CD14-positive monocyte (primary cell): Measurements from ENCODE around the gene SLC12A8. TPM values are rescaled to one million over a fixed set of nuclear protein-coding genes. Genes with fewer than 3 reads are reported as not detected.

ENCODE experiments used
- DNase-seq, 3 donors: peaks; one replicate each; pipeline ENCODE4 v3.0.0-alpha.2; 2011 to 2022
- H2AFZ ChIP-seq: 2 replicates; pipeline ENCODE4 v1.6.0; 2012; ENCODE audit warnings: mild to moderate bottlenecking, low read depth, low read length, inconsistent platforms; ENCODE audit not compliant: insufficient read depth, poor library complexity, severe bottlenecking
- H3K27ac ChIP-seq, 2 donors: 1 replicate in 1 of 2; 2 replicates in 1 of 2; pipeline ENCODE4 v1.5.1; 2012 to 2013; ENCODE audit warnings: low read length in 2 of 2, control low read depth in 1 of 2, inconsistent platforms in 1 of 2, low read depth in 1 of 2, mild to moderate bottlenecking in 1 of 2
- H3K27me3 ChIP-seq, 2 donors: one replicate each; pipeline versions ENCODE4 v1.6.0 to v1.6.1; 2011 to 2013; ENCODE audit warnings: low read length in 2 of 2; ENCODE audit not compliant: control insufficient read depth in 2 of 2, insufficient read depth in 2 of 2
- H3K36me3 ChIP-seq, 2 donors: replicated peaks in 1 of 2; 1 replicate in 1 of 2; 2 replicates in 1 of 2; pipeline versions ENCODE4 v1.5.1 to v1.6.1; 2012 to 2013; ENCODE audit warnings: low read length in 2 of 2, control low read depth in 1 of 2, inconsistent platforms in 1 of 2, mild to moderate bottlenecking in 1 of 2; ENCODE audit not compliant: insufficient read depth in 2 of 2, control insufficient read depth in 1 of 2
- H3K4me1 ChIP-seq, 2 donors: 1 replicate in 1 of 2; 2 replicates in 1 of 2; pipeline versions ENCODE4 v1.5.1 to v1.6.1; 2012 to 2013; ENCODE audit warnings: low read length in 2 of 2, control low read depth in 1 of 2, inconsistent platforms in 1 of 2, mild to moderate bottlenecking in 1 of 2, moderate library complexity in 1 of 2; ENCODE audit not compliant: insufficient read depth in 2 of 2, control insufficient read depth in 1 of 2
- H3K4me2 ChIP-seq: replicated peaks from 2 replicates; pipeline ENCODE3; 2012; ENCODE audit warnings: low read length, moderate library complexity, mild to moderate bottlenecking; ENCODE audit not compliant: poor library complexity, severe bottlenecking; ENCODE audit errors: extremely low read depth
- H3K4me3 ChIP-seq, 3 experiments: fragments of 200-600 bp in 1 of 3; sonication (generic) in 1 of 3; replicated peaks in 1 of 3; 1 replicate in 2 of 3; 2 replicates in 1 of 3; pipeline ENCODE4 v1.5.1; 2011 to 2013; ENCODE audit warnings: low read length in 3 of 3, mild to moderate bottlenecking in 3 of 3, control low read depth in 2 of 3, low read depth in 2 of 3, inconsistent platforms in 1 of 3, moderate library complexity in 1 of 3
- H3K79me2 ChIP-seq: 2 replicates; pipeline ENCODE4 v1.6.0; 2012; ENCODE audit warnings: mild to moderate bottlenecking, control low read depth, inconsistent platforms, low read length, moderate library complexity; ENCODE audit not compliant: insufficient read depth
- H3K9ac ChIP-seq: 2 replicates; pipeline ENCODE4 v1.6.0; 2017; ENCODE audit warnings: low read length, mild to moderate bottlenecking; ENCODE audit not compliant: insufficient read depth, poor library complexity, severe bottlenecking
- H3K9me3 ChIP-seq, 2 donors: replicated peaks in 1 of 2; 1 replicate in 1 of 2; 2 replicates in 1 of 2; pipeline versions ENCODE4 v1.5.1 to v1.6.1; 2012 to 2013; ENCODE audit warnings: low read length in 2 of 2, control low read depth in 1 of 2; ENCODE audit not compliant: control insufficient read depth in 1 of 2, insufficient read depth in 1 of 2
- H4K20me1 ChIP-seq: 2 replicates; pipeline ENCODE4 v1.6.0; 2012; ENCODE audit warnings: mild to moderate bottlenecking, low read length, control low read depth, moderate library complexity; ENCODE audit not compliant: insufficient read depth
- H3K27ac Mint-ChIP-seq, 7 donors: one replicate each; pipeline ENCODE4 v1.8.0; 2020; ENCODE audit warnings: mild to moderate bottlenecking in 7 of 7, mixed read lengths in 7 of 7, moderate library complexity in 6 of 7, inconsistent platforms in 2 of 7
- H3K27me3 Mint-ChIP-seq, 3 donors: one replicate each; pipeline ENCODE4 v1.8.0; 2021 to 2022; ENCODE audit warnings: low read depth in 3 of 3, mild to moderate bottlenecking in 3 of 3, mixed read lengths in 3 of 3, moderate library complexity in 3 of 3, inconsistent platforms in 1 of 3
- H3K36me3 Mint-ChIP-seq, 2 donors: one replicate each; pipeline ENCODE4 v1.8.0; 2020; ENCODE audit warnings: mixed read lengths in 2 of 2, inconsistent platforms in 1 of 2, mild to moderate bottlenecking in 1 of 2
- H3K4me1 Mint-ChIP-seq: one replicate; pipeline ENCODE4 v1.8.0; 2020; ENCODE audit warnings: mild to moderate bottlenecking, mixed read lengths
- H3K4me3 Mint-ChIP-seq, 2 donors: one replicate each; pipeline ENCODE4 v1.8.0; 2020; ENCODE audit warnings: mild to moderate bottlenecking in 2 of 2, mixed read lengths in 2 of 2, moderate library complexity in 1 of 2
- H3K9me3 Mint-ChIP-seq, 7 donors: one replicate each; pipeline ENCODE4 v1.8.0; 2020 to 2022; ENCODE audit warnings: mixed read lengths in 7 of 7, mild to moderate bottlenecking in 6 of 7, moderate library complexity in 6 of 7, inconsistent platforms in 2 of 7
- WGBS: methylation state at CpG from one replicate; pipeline ENCODE4 v1.1.5; 2013; ENCODE audit warnings: missing lambda C conversion rate; ENCODE audit not compliant: insufficient coverage; 5-methylcytosine and 5-hydroxymethylcytosine counted together
- intact Hi-C, 2 donors: fragments of 100-400 bp; cut with micrococcal nuclease; formaldehyde crosslinking; loops; one replicate each; pipeline versions ENCODE4 v1.15.0 to v1.15.1; 2023
- polyA plus RNA-seq, 3 donors: library from polyadenylated mRNA; depleted of rRNA in 1 of 3; unstranded in 2 of 3; stranded (reverse) in 1 of 3; fragments of 300-500 nt in 2 of 3; fragments of >200 nt in 1 of 3; fragmentation: Illumina TruSeq in 2 of 3; gene quantifications; 1 replicate in 2 of 3; 2 replicates in 1 of 3; pipeline ENCODE4 v1.2.3, GENCODE V29; 2012 to 2021
- TF ChIP-seq, protein P1 (sequence below): fragments of 200-600 bp; IDR thresholded peaks from one replicate; pipeline ENCODE4 v1.8.0; 2022; ENCODE audit warnings: antibody characterized with exemption, mild to moderate bottlenecking

Gene SLC12A8
- polyA plus RNA-seq, 3 donors = 0.23 to 0.46 (median 0.35) TPM

DNA sequence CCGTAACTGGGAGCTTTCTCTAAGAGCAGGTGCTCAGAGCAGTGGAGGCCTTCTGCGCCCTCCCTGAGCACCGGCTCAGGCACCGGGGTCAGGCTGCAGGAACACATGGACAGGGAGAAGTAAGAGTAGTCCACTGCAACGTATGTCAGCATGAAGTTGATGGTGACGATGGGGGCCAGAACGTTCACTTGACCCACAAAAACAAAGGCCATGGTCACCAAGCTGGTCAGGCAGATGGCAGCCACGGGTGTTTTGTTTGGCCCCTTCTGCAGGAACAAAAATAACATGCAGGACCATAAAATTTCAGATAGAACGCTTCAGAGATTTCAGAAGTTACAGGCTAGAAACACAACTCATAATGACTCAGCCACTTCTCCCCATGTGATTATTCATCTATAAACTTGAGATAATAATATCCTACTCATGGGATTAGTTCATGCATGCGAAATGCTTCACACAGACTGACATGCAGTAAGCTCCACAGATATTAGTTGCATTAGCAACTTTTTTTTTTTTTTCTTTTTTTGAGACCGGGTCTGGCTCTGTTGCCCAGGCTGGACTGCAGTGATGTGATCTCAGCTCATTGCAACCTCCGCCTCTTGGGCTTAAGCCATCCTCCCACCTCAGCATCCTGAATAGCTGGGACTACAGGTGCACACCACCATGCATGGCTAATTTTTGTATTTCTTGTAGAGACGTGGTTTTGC, 104.5 kb downstream of the SLC12A8 start:
- Mint-ChIP-seq H3K36me3 (peaks cover 0 to 4% of the 10 kb centered on the region in 2 donors), H3K27ac (peak overlapping the region in 2 of 7 donors; percentile 4 to 51), H3K4me1 (peaks cover 19% of the 10 kb centered on the region), H3K27me3 (peaks cover 2 to 5% (median 3%) of the 10 kb centered on the region in 3 donors), H3K9me3 (peaks cover 8 to 14% (median 11%) of the 10 kb centered on the region in 7 donors), H3K4me3 (no peak overlapping the region)
- peaks cover 5 to 17% of the 10 kb centered on the region in 2 donors for H3K4me1 ChIP-seq
- peaks cover 4 to 9% of the 10 kb centered on the region in 2 donors for H3K9me3 ChIP-seq
- no peaks in the 10 kb centered on the region for H3K79me2 ChIP-seq
- no peak overlapping the region for H3K27ac ChIP-seq
- TF ChIP-seq, protein P1, sequence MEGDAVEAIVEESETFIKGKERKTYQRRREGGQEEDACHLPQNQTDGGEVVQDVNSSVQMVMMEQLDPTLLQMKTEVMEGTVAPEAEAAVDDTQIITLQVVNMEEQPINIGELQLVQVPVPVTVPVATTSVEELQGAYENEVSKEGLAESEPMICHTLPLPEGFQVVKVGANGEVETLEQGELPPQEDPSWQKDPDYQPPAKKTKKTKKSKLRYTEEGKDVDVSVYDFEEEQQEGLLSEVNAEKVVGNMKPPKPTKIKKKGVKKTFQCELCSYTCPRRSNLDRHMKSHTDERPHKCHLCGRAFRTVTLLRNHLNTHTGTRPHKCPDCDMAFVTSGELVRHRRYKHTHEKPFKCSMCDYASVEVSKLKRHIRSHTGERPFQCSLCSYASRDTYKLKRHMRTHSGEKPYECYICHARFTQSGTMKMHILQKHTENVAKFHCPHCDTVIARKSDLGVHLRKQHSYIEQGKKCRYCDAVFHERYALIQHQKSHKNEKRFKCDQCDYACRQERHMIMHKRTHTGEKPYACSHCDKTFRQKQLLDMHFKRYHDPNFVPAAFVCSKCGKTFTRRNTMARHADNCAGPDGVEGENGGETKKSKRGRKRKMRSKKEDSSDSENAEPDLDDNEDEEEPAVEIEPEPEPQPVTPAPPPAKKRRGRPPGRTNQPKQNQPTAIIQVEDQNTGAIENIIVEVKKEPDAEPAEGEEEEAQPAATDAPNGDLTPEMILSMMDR = no peak
- H3K9ac ChIP-seq = no peak overlapping the region
- peak in 1 of 3 donors; percentile 10 for DNase-seq
- WGBS = 84% methylated on average over 9 of the region's 13 CpGs
- no peak overlapping the region for H2AFZ ChIP-seq
- H3K27me3 ChIP-seq = no peaks in the 10 kb centered on the region
- H3K4me2 ChIP-seq = no peak overlapping the region
- intact Hi-C loops = no loop called here
- H3K4me3 ChIP-seq = no peak overlapping the region
- no peaks in the 10 kb centered on the region for H3K36me3 ChIP-seq
- H4K20me1 ChIP-seq = no peaks in the 10 kb centered on the region

DNA sequence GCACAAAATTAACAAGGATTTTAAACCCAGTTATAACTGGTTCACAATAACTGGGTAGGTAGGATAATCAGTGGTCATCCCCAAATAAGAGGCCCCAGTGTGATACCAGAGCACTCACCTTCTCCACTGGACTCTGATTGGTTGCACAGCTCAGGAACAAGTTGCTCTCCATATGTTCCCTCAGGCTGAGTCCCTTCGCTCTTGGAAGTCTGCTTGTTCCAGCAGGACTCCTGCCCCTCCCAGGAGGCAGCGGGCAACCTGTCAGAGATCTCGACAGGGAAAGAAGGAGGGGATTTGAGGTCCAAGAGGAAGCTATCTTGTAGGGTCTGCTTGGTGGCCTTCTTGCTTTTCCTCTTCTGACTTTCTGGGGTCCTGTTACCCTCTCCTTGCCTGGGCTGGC, 105.2 kb downstream of the SLC12A8 start:
- H3K27ac ChIP-seq = no peak overlapping the region
- H3K4me3 ChIP-seq = no peak overlapping the region
- H4K20me1 ChIP-seq = no peaks in the 10 kb centered on the region
- H3K4me3 Mint-ChIP-seq = no peak overlapping the region
- H3K36me3 ChIP-seq = no peaks in the 10 kb centered on the region
- intact Hi-C loops = no loop called here
- peaks cover 0 to 4% of the 10 kb centered on the region in 2 donors for H3K36me3 Mint-ChIP-seq
- peaks cover 2 to 6% (median 4%) of the 10 kb centered on the region in 3 donors for H3K27me3 Mint-ChIP-seq
- H3K9me3 Mint-ChIP-seq = peaks cover 8 to 14% (median 11%) of the 10 kb centered on the region in 7 donors
- no peaks in the 10 kb centered on the region for H3K27me3 ChIP-seq
- TF ChIP-seq, protein P1 = no peak
- no peaks in the 10 kb centered on the region for H3K79me2 ChIP-seq
- no peak overlapping the region for H3K9ac ChIP-seq
- H2AFZ ChIP-seq = no peak overlapping the region
- H3K4me1 ChIP-seq = peaks cover 5 to 17% of the 10 kb centered on the region in 2 donors
- no peak for DNase-seq
- no peak overlapping the region for H3K4me2 ChIP-seq
- peaks cover 4 to 9% of the 10 kb centered on the region in 2 donors for H3K9me3 ChIP-seq
- H3K4me1 Mint-ChIP-seq = peaks cover 19% of the 10 kb centered on the region
- 90% methylated on average over 2 of the region's 3 CpGs for WGBS
- no peak overlapping the region for H3K27ac Mint-ChIP-seq
